Coronary artery (tissue), 2 donors: ENCODE measurements around the gene FOSB.
A peak's percentile ranks its signal among the peaks of the same experiment; 100 is the strongest.

Experiments used
- DNase-seq: peaks from one replicate; pipeline ENCODE4 v3.0.0-alpha.2; 2017; ENCODE audit warnings: low spot score
- H3K27ac ChIP-seq, 2 donors: fragments of 200-600 bp; sonication (generic); one replicate each; pipeline ENCODE4 v1.5.1; 2016 to 2019
- H3K4me3 ChIP-seq: fragments of 200-600 bp; sonication (generic); 2 replicates; pipeline ENCODE4 v1.5.1; 2016; ENCODE audit warnings: mild to moderate bottlenecking, moderate library complexity
- CTCF ChIP-seq: fragments of 200-600 bp; sonication (generic); IDR thresholded peaks from one replicate; pipeline ENCODE4 v1.5.1; 2019; ENCODE audit warnings: antibody characterized with exemption

FOSB gene

GRCh38 chr19:45477186-45477585, 9.4 kb downstream of the FOSB start:
- TF ChIP-seq CTCF, result no peak
- Histone ChIP-seq H3K4me3 (no peak overlapping the region), H3K27ac (no peak overlapping the region)
- no peak for DNase-seq

GRCh38 chr19:45477713-45478453, 10.1 kb downstream of the FOSB start:
- Histone ChIP-seq H3K4me3 (peak overlapping the region; percentile 69), H3K27ac (peak overlapping the region; percentile 92 to 95)
- TF ChIP-seq CTCF, result no peak
- DNase-seq, result no peak

GRCh38 chr19:45478454-45479238, 10.8 kb downstream of the FOSB start:
- TF ChIP-seq CTCF, result peak; percentile 98
- peak; percentile 92 for DNase-seq
- H3K4me3 ChIP-seq, result peak overlapping the region; percentile 69

GRCh38 chr19:45483033-45483432, 15.2 kb downstream of the FOSB start:
- Histone ChIP-seq H3K27ac (no peak overlapping the region), H3K4me3 (no peak overlapping the region)
- no peak for DNase-seq
- TF ChIP-seq CTCF, result no peak

More at GRCh38 chr19:45478454-45479238, 10.8 kb downstream of the FOSB start:
- H3K27ac ChIP-seq, result peak overlapping the region; percentile 92 to 95

GRCh38 chr19:45484273-45484945, 16.6 kb downstream of the FOSB start:
- no peak for TF ChIP-seq CTCF
- Histone ChIP-seq H3K4me3 (no peak overlapping the region), H3K27ac (no peak overlapping the region)
- no peak for DNase-seq

- peak; percentile 78 for TF ChIP-seq CTCF
- peak; percentile 97 for DNase-seq
- peak overlapping the region; percentile 69 to 90 for H3K27ac ChIP-seq
Measured at GRCh38 chr19:45485305-45486077, 17.7 kb downstream of the FOSB start.

More at GRCh38 chr19:45485305-45486077, 17.7 kb downstream of the FOSB start:
- peak overlapping the region; percentile 81 for H3K4me3 ChIP-seq
